GM21576 (cell line): Measurements from ENCODE around the gene UVRAG.
A peak's percentile ranks its signal among the peaks of the same experiment; 100 is the strongest.

Experiments
- ATAC-seq: cut with Tn5 transposase; IDR thresholded peaks from one replicate; pipeline ENCODE4 v1.9.1; 2021; ENCODE audit warnings: mild to moderate bottlenecking, moderate library complexity; ENCODE audit not compliant: unreplicated experiment

UVRAG gene

GRCh38 chr11:75802913-75803820, 11.8 kb upstream of the UVRAG start:
- ATAC-seq: no peak

- no peak for ATAC-seq
Measured at GRCh38 chr11:75809111-75809510, 5.9 kb upstream of the UVRAG start.

GRCh38 chr11:75809991-75810390, 5.0 kb upstream of the UVRAG start:
- no peak for ATAC-seq

GRCh38 chr11:75810637-75811390, 4.2 kb upstream of the UVRAG start:
- ATAC-seq: no peak

- no peak for ATAC-seq
Measured at GRCh38 chr11:75811485-75811884, 3.5 kb upstream of the UVRAG start.

GRCh38 chr11:75812542-75813040, 2.4 kb upstream of the UVRAG start:
- no peak for ATAC-seq

- no peak for ATAC-seq
Measured at GRCh38 chr11:75813124-75813523, 1.9 kb upstream of the UVRAG start.

- no peak for ATAC-seq
Measured at GRCh38 chr11:75813622-75814039, 1.4 kb upstream of the UVRAG start.

GRCh38 chr11:75814363-75814676, 690 bp upstream of the UVRAG start:
- peak; percentile 19 for ATAC-seq

- no peak for ATAC-seq
Measured at GRCh38 chr11:75815345-75816168, 547 bp downstream of the UVRAG start.

GRCh38 chr11:75816561-75817239, 1.7 kb downstream of the UVRAG start:
- no peak for ATAC-seq

GRCh38 chr11:75820645-75821044, 5.6 kb downstream of the UVRAG start:
- ATAC-seq: no peak

- no peak for ATAC-seq
Measured at GRCh38 chr11:75821202-75821601, 6.2 kb downstream of the UVRAG start.

GRCh38 chr11:75822541-75822940, 7.5 kb downstream of the UVRAG start:
- ATAC-seq: no peak

GRCh38 chr11:75823415-75823814, 8.4 kb downstream of the UVRAG start:
- no peak for ATAC-seq

- no peak for ATAC-seq
Measured at GRCh38 chr11:75823946-75824345, 8.9 kb downstream of the UVRAG start.

- ATAC-seq: no peak
Measured at GRCh38 chr11:75826461-75827230, 11.6 kb downstream of the UVRAG start.

- ATAC-seq: no peak
Measured at GRCh38 chr11:75827562-75827961, 12.6 kb downstream of the UVRAG start.

- no peak for ATAC-seq
Measured at GRCh38 chr11:75831915-75832502, 17.0 kb downstream of the UVRAG start.
